HepG2 (cell line): Measurements from ENCODE around the gene GDF15. TPM values are rescaled to one million over a fixed set of nuclear protein-coding genes. Genes with fewer than 3 reads are reported as not detected.
A peak's percentile ranks its signal among the peaks of the same experiment; 100 is the strongest.
"Not testable (repeated sequence)": the region's sequence is repeated elsewhere in the genome, so short reads cannot be mapped to it uniquely, and the experiment has no call there.

Source experiments
- ATAC-seq: fragments of 200-7000 bp; cut with Tn5 transposase; 3 replicates; pipeline ENCODE4 v1.9.1; 2020; ENCODE audit warnings: mild to moderate bottlenecking, moderate library complexity
- BruUV-seq: library from RNA; stranded (reverse); fragments of 400-500 nt; replicated peaks from 2 replicates; lab custom pipeline; 2021; lab: Mats Ljungman, UMichigan
- CTCF ChIA-PET: fragments of 300-600 bp; formaldehyde crosslinking; extraction: SDS; loops from one replicate; lab custom pipeline; 2021; ENCODE audit warnings: low total read pairs, inconsistent platforms, low intra/inter-chr PET ratio; lab: Yijun Ruan, JAX
- POLR2A ChIA-PET: fragments of 350-600 bp; sonication (Branson Sonifier 250); formaldehyde crosslinking; loops from one replicate; lab custom pipeline; 2020; ENCODE audit warnings: antibody characterized with exemption, inconsistent platforms; lab: Yijun Ruan, JAX
- DNase-seq: peaks from one replicate; pipeline ENCODE4 v3.0.0-alpha.2; 2015; ENCODE audit warnings: low spot score
- FAIRE-seq: peaks from 3 replicates; lab custom pipeline; 2011; peaks lifted over from hg19 to GRCh38; lab: Jason Lieb, UNC
- H2AFZ ChIP-seq: one replicate; pipeline ENCODE4 v1.6.1; 2011; ENCODE audit warnings: low read length, inconsistent platforms
- H3K27ac ChIP-seq: fragments of 300-600 bp; 3 replicates; pipeline ENCODE4 v1.8.0; 2011; ENCODE audit warnings: mixed run types, mild to moderate bottlenecking, mixed read lengths, low read length, inconsistent platforms; ENCODE audit not compliant: insufficient read depth; ENCODE audit errors: extremely low read length
- H3K27me3 ChIP-seq, 2 experiments: fragments of 200-600 bp in 1 of 2; 2 replicates in 1 of 2; 3 replicates in 1 of 2; pipeline versions ENCODE4 v1.6.0 to v1.8.0; 2011; ENCODE audit warnings: low read length in 2 of 2, mild to moderate bottlenecking in 2 of 2, moderate library complexity in 2 of 2, inconsistent platforms in 1 of 2; ENCODE audit not compliant: insufficient read depth in 2 of 2, control insufficient read depth in 1 of 2
- H3K36me3 ChIP-seq, 2 experiments: fragments of 200-600 bp in 1 of 2; replicated peaks in 1 of 2; 2 replicates in 1 of 2; 3 replicates in 1 of 2; pipeline versions ENCODE4 v1.5.1 to v1.8.0; 2011; ENCODE audit warnings: low read length in 2 of 2, inconsistent platforms in 1 of 2; ENCODE audit not compliant: insufficient read depth in 2 of 2, control insufficient read depth in 1 of 2
- H3K4me1 ChIP-seq: 2 replicates; pipeline ENCODE4 v1.5.1; 2012; ENCODE audit warnings: low read length, inconsistent platforms; ENCODE audit not compliant: insufficient read depth
- H3K4me2 ChIP-seq: 2 replicates; pipeline ENCODE4 v1.6.0; 2011; ENCODE audit warnings: low read depth, low read length, inconsistent platforms
- H3K4me3 ChIP-seq, 3 experiments: fragments of 200-600 bp in 1 of 3; sonication (generic), shearing (Covaris generic) in 1 of 3; replicated peaks in 1 of 3; 2 replicates each; pipeline ENCODE4 v1.5.1; 2011 to 2016; ENCODE audit warnings: low read length in 3 of 3, inconsistent platforms in 2 of 3, low read depth in 2 of 3, mild to moderate bottlenecking in 2 of 3, control low read depth in 1 of 3, mixed read lengths in 1 of 3; ENCODE audit not compliant: insufficient read depth in 1 of 3
- H3K79me2 ChIP-seq: one replicate; pipeline ENCODE4 v1.6.1; 2011; ENCODE audit warnings: low read length, inconsistent platforms; ENCODE audit not compliant: insufficient read depth
- H3K9ac ChIP-seq: 2 replicates; pipeline ENCODE4 v1.6.0; 2011; ENCODE audit warnings: mild to moderate bottlenecking, low read depth, low read length, inconsistent platforms; ENCODE audit not compliant: insufficient read depth
- H3K9me3 ChIP-seq: 2 replicates; pipeline ENCODE4 v1.5.1; 2012; ENCODE audit warnings: mild to moderate bottlenecking, low read length
- H4K20me1 ChIP-seq: 2 replicates; pipeline ENCODE4 v1.6.0; 2011; ENCODE audit warnings: inconsistent platforms, mild to moderate bottlenecking, low read length, moderate library complexity; ENCODE audit not compliant: insufficient read depth
- ERF ChIP-seq: IDR thresholded peaks from 2 replicates; pipeline ENCODE4 v1.6.1; 2018; ENCODE audit warnings: missing biosample characterization, missing genetic modification reagents
- GATAD2A ChIP-seq: IDR thresholded peaks from 2 replicates; pipeline ENCODE4 v1.6.1; 2016
- MED1 ChIP-seq: sonication (generic); formaldehyde crosslinking; IDR thresholded peaks from 2 replicates; pipeline ENCODE4 v1.4.0; 2020; ENCODE audit warnings: missing genetic modification reagents
- MIXL1 ChIP-seq: IDR thresholded peaks from 2 replicates; pipeline ENCODE4 v1.6.1; 2016
- RARA ChIP-seq: IDR thresholded peaks from 2 replicates; pipeline ENCODE4 v1.6.1; 2016; ENCODE audit warnings: missing genetic modification reagents, missing compliant biosample characterization
- RXRB ChIP-seq: IDR thresholded peaks from 2 replicates; pipeline ENCODE4 v1.6.1; 2016; ENCODE audit warnings: borderline replicate concordance, missing genetic modification reagents, missing compliant biosample characterization
- SAP130 ChIP-seq: IDR thresholded peaks from 2 replicates; pipeline ENCODE4 v1.6.1; 2016; ENCODE audit warnings: low read depth
- SOX5 ChIP-seq: IDR thresholded peaks from 2 replicates; pipeline ENCODE4 v1.6.1; 2016; ENCODE audit warnings: borderline replicate concordance
- TBX2 ChIP-seq: sonication (generic); formaldehyde crosslinking; IDR thresholded peaks from 2 replicates; pipeline ENCODE4 v1.5.0; 2020; ENCODE audit warnings: missing genetic modification reagents, mild to moderate bottlenecking, borderline replicate concordance
- TEAD3 ChIP-seq: optimal IDR thresholded peaks from 2 replicates; pipeline ENCODE3; 2016; ENCODE audit warnings: borderline replicate concordance
- ZFX ChIP-seq: sonication (generic); formaldehyde crosslinking; IDR thresholded peaks from 2 replicates; pipeline ENCODE4 v1.4.0; 2020; ENCODE audit warnings: mild to moderate bottlenecking, low read depth, missing genetic modification reagents, moderate library complexity
- ZNF430 ChIP-seq: sonication (generic); formaldehyde crosslinking; IDR thresholded peaks from 2 replicates; pipeline ENCODE4 v1.9.0; 2021; ENCODE audit warnings: mild to moderate bottlenecking, missing genetic modification reagents
- ZNF501 ChIP-seq: sonication (generic); formaldehyde crosslinking; IDR thresholded peaks from 2 replicates; pipeline ENCODE4 v1.5.1; 2020; ENCODE audit warnings: mild to moderate bottlenecking, moderate library complexity, missing genetic modification reagents
- ZNF563 ChIP-seq: sonication (generic); formaldehyde crosslinking; IDR thresholded peaks from 2 replicates; pipeline ENCODE4 v1.8.0; 2022; ENCODE audit warnings: mild to moderate bottlenecking, moderate library complexity, missing genetic modification reagents
- ZNF790 ChIP-seq: sonication (generic); formaldehyde crosslinking; IDR thresholded peaks from 2 replicates; pipeline ENCODE4 v1.8.0; 2022; ENCODE audit warnings: missing genetic modification reagents, mild to moderate bottlenecking, borderline replicate concordance
- ZNF792 ChIP-seq: IDR thresholded peaks from 2 replicates; pipeline ENCODE4 v1.6.1; 2016
- WGBS: methylation state at CpG from one replicate; pipeline ENCODE4 v1.1.6; 2017; ENCODE audit warnings: low lambda C conversion rate; 5-methylcytosine and 5-hydroxymethylcytosine counted together
- in situ Hi-C: cut with HindIII; loops from 2 replicates; pipeline ENCODE4 v1.10.0; 2017; ENCODE audit warnings: low pct_unique_long_range_greater_than_20kb; ENCODE audit not compliant: extremely low pct_ligation_motif_present
- intact Hi-C: fragments of 100-400 bp; cut with micrococcal nuclease; formaldehyde crosslinking; loops from one replicate; pipeline ENCODE4 v1.10.0; 2022; ENCODE audit not compliant: unreplicated experiment
- polyA plus RNA-seq, 8 experiments: library from polyadenylated mRNA; depleted of rRNA in 3 of 8; stranded (reverse) in 7 of 8; unstranded in 1 of 8; fragments of >200 nt; fragmentation: Illumina TruSeq in 4 of 8; extraction: Trizol in 4 of 8; gene quantifications; 2 replicates each; pipeline versions ENCODE4 v1.2.1 to v1.2.3, GENCODE V29; 2011 to 2016; ENCODE audit warnings: low read depth in 4 of 8, missing spikeins in 1 of 8, mixed read lengths in 1 of 8; ENCODE audit not compliant: insufficient read depth in 1 of 8
- total RNA-seq, 5 experiments: library from RNA; depleted of rRNA; stranded (reverse); fragments of >200 nt; fragmentation: Illumina TruSeq; extraction: Trizol; gene quantifications; 2 replicates each; pipeline ENCODE4 v1.2.3, GENCODE V29; 2016; ENCODE audit warnings: low read depth in 1 of 5
- TF ChIP-seq, protein P1 (sequence below): sonication (generic); formaldehyde crosslinking; IDR thresholded peaks from 2 replicates; pipeline ENCODE4 v1.5.0; 2020; ENCODE audit warnings: missing genetic modification reagents
- TF ChIP-seq, protein P2 (sequence below): IDR thresholded peaks from 2 replicates; pipeline ENCODE4 v1.6.1; 2016
- TF ChIP-seq, protein P3 (sequence below): IDR thresholded peaks from 2 replicates; pipeline ENCODE4 v1.6.1; 2018; ENCODE audit warnings: missing genetic modification reagents, mild to moderate bottlenecking, missing compliant biosample characterization

The GDF15 gene
- total and polyA plus RNA-seq, 2 of the 13 experiments (the other 11 are each of a cell fraction or from before 2014, with no cell fraction given): 146 to 422 TPM

DNA sequence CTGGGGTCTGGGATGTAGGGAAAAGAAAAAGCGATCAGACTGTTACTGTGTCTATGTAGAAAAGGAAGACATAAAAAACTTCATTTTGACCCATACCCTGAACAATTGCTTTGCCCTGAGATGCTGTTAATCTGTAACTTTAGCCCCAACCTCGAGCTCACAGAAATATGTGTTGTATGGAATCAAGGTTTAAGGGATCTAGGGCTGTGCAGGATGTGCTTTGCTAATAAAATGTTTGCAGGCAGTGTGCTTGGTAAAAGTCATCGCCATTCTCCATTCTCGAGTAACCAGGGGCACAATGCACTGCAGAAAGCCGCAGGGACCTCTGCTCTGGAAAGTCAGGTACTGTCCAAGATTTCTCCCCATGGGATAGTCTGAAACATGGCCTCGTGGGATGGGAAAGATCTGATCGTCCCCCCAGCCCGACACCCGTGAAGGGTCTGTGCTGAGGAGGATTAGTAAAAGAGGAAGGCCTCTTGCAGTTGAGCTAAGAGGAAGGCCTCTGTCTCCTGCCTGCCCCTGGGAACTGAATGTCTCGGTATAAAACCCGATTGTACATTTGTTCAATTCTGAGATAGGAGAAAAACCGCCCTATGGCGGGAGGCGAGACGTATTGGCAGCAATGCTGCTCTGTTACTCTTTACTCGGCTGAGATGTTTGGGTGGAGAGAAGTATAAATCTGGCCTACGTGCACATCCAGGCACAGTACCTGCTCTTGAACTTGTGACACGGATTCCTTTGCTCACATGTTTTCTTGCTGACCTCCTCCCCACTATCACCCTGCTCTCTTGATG, 16.7 kb downstream of the GDF15 start:
- H3K27me3 ChIP-seq: peaks cover 0 to 10% of the 10 kb centered on the region in 2 experiments; a peak in 4 of 5 replicates
- not testable (repeated sequence) for H3K36me3 ChIP-seq, H2AFZ ChIP-seq, ATAC-seq, H3K9me3 ChIP-seq, H3K79me2 ChIP-seq, BruUV-seq, H3K27ac ChIP-seq, DNase-seq, H4K20me1 ChIP-seq
- H3K4me1 ChIP-seq: peaks cover 44% of the 10 kb centered on the region
- H3K9ac ChIP-seq: peak overlapping the region; percentile 34
- peak overlapping the region; percentile 28 to 63 (median 35); a peak in 5 of 6 replicates for H3K4me3 ChIP-seq
- intact Hi-C loops (loop anchor here (5.0 kb wide), 1 partner anchor 55 kb away; no protein-coding TSS in a partner anchor), in situ Hi-C loops (loop anchor here (10.0 kb wide), 1 partner anchor 58 kb away; the partner anchor contains the start of gene PGPEP1)
- ChIA-PET POLR2A (interaction anchor here (1.2 to 2.3 kb wide), 5 partner anchors 12 to 23 kb away, joined by 3 to 22 read pairs (median 5); partner anchors contain the start of gene GDF15), CTCF (interaction anchor here (1.3 to 1.6 kb wide), 2 partner anchors 8 to 53 kb away, joined by 6 to 11 read pairs; no protein-coding TSS in a partner anchor)
- WGBS: 4% methylated on average over 18 of the region's 18 CpGs
- H3K4me2 ChIP-seq: peak overlapping the region; percentile 86
- peak; percentile 73 for FAIRE-seq
- TF ChIP-seq ZNF430 (CRISPR knock-in tag) (peak; percentile 54; the same call in 1 of the 2 replicates), TEAD3 (CRISPR knock-in tag) (peak; percentile 48), SOX5 (0 out of 2 replicates have a peak, but pooled peaks have one; percentile 16), MED1 (peak; percentile 53; the same call in 1 of the 2 replicates), SAP130 (peak; percentile 26), TBX2 (CRISPR knock-in tag) (peak; percentile 32; the same call in 1 of the 2 replicates), RARA (CRISPR knock-in tag) (peak; percentile 63; the same call in 1 of the 2 replicates), GATAD2A (CRISPR knock-in tag) (0 out of 2 replicates have a peak, but pooled peaks have one; percentile 10), ERF (peak; percentile 17; the same call in 1 of the 2 replicates), ZNF792 (CRISPR knock-in tag) (0 out of 2 replicates have a peak, but pooled peaks have one; percentile 8), ZNF790 (CRISPR knock-in tag) (0 out of 2 replicates have a peak, but pooled peaks have one; percentile 53), ZNF501 (CRISPR knock-in tag) (0 out of 2 replicates have a peak, but pooled peaks have one; percentile 18), ZFX (CRISPR knock-in tag) (peak; percentile 35; the same call in 1 of the 2 replicates), RXRB (CRISPR knock-in tag) (peak; percentile 52; the same call in 1 of the 2 replicates), ZNF563 (CRISPR knock-in tag) (peak; percentile 34; the same call in 1 of the 2 replicates), MIXL1 (0 out of 2 replicates have a peak, but pooled peaks have one; percentile 18)
- TF ChIP-seq, protein P1, sequence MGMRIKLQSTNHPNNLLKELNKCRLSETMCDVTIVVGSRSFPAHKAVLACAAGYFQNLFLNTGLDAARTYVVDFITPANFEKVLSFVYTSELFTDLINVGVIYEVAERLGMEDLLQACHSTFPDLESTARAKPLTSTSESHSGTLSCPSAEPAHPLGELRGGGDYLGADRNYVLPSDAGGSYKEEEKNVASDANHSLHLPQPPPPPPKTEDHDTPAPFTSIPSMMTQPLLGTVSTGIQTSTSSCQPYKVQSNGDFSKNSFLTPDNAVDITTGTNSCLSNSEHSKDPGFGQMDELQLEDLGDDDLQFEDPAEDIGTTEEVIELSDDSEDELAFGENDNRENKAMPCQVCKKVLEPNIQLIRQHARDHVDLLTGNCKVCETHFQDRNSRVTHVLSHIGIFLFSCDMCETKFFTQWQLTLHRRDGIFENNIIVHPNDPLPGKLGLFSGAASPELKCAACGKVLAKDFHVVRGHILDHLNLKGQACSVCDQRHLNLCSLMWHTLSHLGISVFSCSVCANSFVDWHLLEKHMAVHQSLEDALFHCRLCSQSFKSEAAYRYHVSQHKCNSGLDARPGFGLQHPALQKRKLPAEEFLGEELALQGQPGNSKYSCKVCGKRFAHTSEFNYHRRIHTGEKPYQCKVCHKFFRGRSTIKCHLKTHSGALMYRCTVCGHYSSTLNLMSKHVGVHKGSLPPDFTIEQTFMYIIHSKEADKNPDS (CRISPR knock-in tag): peak; percentile 89
- TF ChIP-seq, protein P2, sequence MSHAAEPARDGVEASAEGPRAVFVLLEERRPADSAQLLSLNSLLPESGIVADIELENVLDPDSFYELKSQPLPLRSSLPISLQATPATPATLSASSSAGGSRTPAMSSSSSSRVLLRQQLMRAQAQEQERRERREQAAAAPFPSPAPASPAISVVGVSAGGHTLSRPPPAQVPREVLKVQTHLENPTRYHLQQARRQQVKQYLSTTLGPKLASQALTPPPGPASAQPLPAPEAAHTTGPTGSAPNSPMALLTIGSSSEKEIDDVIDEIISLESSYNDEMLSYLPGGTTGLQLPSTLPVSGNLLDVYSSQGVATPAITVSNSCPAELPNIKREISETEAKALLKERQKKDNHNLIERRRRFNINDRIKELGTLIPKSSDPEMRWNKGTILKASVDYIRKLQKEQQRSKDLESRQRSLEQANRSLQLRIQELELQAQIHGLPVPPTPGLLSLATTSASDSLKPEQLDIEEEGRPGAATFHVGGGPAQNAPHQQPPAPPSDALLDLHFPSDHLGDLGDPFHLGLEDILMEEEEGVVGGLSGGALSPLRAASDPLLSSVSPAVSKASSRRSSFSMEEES (CRISPR knock-in tag): peak; percentile 43; the same call in 1 of the 2 replicates
- TF ChIP-seq, protein P3, sequence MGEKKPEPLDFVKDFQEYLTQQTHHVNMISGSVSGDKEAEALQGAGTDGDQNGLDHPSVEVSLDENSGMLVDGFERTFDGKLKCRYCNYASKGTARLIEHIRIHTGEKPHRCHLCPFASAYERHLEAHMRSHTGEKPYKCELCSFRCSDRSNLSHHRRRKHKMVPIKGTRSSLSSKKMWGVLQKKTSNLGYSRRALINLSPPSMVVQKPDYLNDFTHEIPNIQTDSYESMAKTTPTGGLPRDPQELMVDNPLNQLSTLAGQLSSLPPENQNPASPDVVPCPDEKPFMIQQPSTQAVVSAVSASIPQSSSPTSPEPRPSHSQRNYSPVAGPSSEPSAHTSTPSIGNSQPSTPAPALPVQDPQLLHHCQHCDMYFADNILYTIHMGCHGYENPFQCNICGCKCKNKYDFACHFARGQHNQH (CRISPR knock-in tag): 0 out of 2 replicates have a peak, but pooled peaks have one; percentile 18
